OCI-LY1 (cell line): ENCODE results near the gene MPDU1.

ENCODE experiments used
- H2AFZ ChIP-seq: fragments of 200-600 bp; sonication (generic), shearing (Covaris generic); 2 replicates; pipeline ENCODE4 v1.6.0; 2014; ENCODE audit warnings: antibody characterized with exemption, mild to moderate bottlenecking, low read length
- H3F3A ChIP-seq: fragments of 200-600 bp; sonication (generic), shearing (Covaris generic); 2 replicates; pipeline ENCODE4 v1.6.0; 2014; ENCODE audit warnings: mild to moderate bottlenecking, antibody characterized with exemption, low read length, moderate library complexity; ENCODE audit not compliant: insufficient read depth
- H3K27ac ChIP-seq: fragments of 200-600 bp; sonication (generic); 2 replicates; pipeline ENCODE4 v1.5.1; 2014; ENCODE audit warnings: low read length, mixed run types, mild to moderate bottlenecking, low read depth; ENCODE audit not compliant: poor library complexity, severe bottlenecking
- H3K27me3 ChIP-seq: fragments of 200-600 bp; sonication (generic); 2 replicates; pipeline ENCODE4 v1.6.0; 2014; ENCODE audit warnings: antibody characterized with exemption, mild to moderate bottlenecking, low read length, moderate library complexity; ENCODE audit not compliant: insufficient read depth
- H3K36me3 ChIP-seq: fragments of 200-600 bp; sonication (generic); 2 replicates; pipeline ENCODE4 v1.6.1; 2014; ENCODE audit warnings: mild to moderate bottlenecking, antibody characterized with exemption, low read length, moderate library complexity, mixed read lengths; ENCODE audit not compliant: insufficient read depth
- H3K4me1 ChIP-seq: fragments of 200-600 bp; sonication (generic); 2 replicates; pipeline ENCODE4 v1.5.1; 2014; ENCODE audit warnings: mild to moderate bottlenecking, low read length, moderate library complexity; ENCODE audit not compliant: insufficient read depth, severe bottlenecking
- H3K4me2 ChIP-seq: fragments of 200-600 bp; sonication (generic), shearing (Covaris generic); 2 replicates; pipeline ENCODE4 v1.6.1; 2014; ENCODE audit warnings: low read length
- H3K4me3 ChIP-seq: fragments of 200-600 bp; sonication (generic); 2 replicates; pipeline ENCODE4 v1.5.1; 2014; ENCODE audit warnings: low read length, low read depth, mild to moderate bottlenecking, mixed read lengths; ENCODE audit not compliant: poor library complexity, severe bottlenecking
- H3K79me2 ChIP-seq: fragments of 200-600 bp; shearing (Covaris generic); 2 replicates; pipeline ENCODE4 v1.6.1; 2016; ENCODE audit warnings: mixed run types, low read length, mixed read lengths; ENCODE audit not compliant: insufficient read depth
- H3K9ac ChIP-seq: fragments of 200-600 bp; sonication (generic), shearing (Covaris generic); 2 replicates; pipeline ENCODE4 v1.6.1; 2014; ENCODE audit warnings: mild to moderate bottlenecking, low read length, mixed read lengths
- H3K9me2 ChIP-seq: fragments of 200-600 bp; sonication (generic), shearing (Covaris generic); 2 replicates; pipeline ENCODE4 v1.6.1; 2014; ENCODE audit warnings: low read depth, mild to moderate bottlenecking, low read length, mixed read lengths
- H3K9me3 ChIP-seq: fragments of 200-600 bp; shearing (Covaris generic); 2 replicates; pipeline ENCODE4 v1.6.1; 2014; ENCODE audit warnings: low read length, mixed read lengths
- H4K20me1 ChIP-seq: fragments of 200-600 bp; sonication (generic), shearing (Covaris generic); 2 replicates; pipeline ENCODE4 v1.6.0; 2016; ENCODE audit warnings: mild to moderate bottlenecking, low read length; ENCODE audit not compliant: insufficient read depth
- EZH2 ChIP-seq: fragments of 200-600 bp; sonication (generic), shearing (Covaris generic); IDR thresholded peaks from 2 replicates; pipeline ENCODE4 v1.8.0; 2017; ENCODE audit warnings: borderline replicate concordance, mixed run types, mild to moderate bottlenecking, antibody characterized with exemption, low read length, moderate library complexity, mixed read lengths
- TF ChIP-seq, protein P1 (sequence below): fragments of 200-600 bp; sonication (generic), shearing (Covaris generic); IDR thresholded peaks from 2 replicates; pipeline ENCODE4 v1.5.1; 2017; ENCODE audit warnings: mild to moderate bottlenecking, antibody characterized with exemption, low read length, moderate library complexity, mixed read lengths

The MPDU1 gene

GRCh38 chr17:7574176-7574953 lies 9.3 kb upstream of the MPDU1 start:
- peaks cover 38% of the 10 kb centered on the region for H3F3A ChIP-seq
- H3K9ac ChIP-seq: peak overlapping the region; percentile 97
- TF ChIP-seq, protein P1, sequence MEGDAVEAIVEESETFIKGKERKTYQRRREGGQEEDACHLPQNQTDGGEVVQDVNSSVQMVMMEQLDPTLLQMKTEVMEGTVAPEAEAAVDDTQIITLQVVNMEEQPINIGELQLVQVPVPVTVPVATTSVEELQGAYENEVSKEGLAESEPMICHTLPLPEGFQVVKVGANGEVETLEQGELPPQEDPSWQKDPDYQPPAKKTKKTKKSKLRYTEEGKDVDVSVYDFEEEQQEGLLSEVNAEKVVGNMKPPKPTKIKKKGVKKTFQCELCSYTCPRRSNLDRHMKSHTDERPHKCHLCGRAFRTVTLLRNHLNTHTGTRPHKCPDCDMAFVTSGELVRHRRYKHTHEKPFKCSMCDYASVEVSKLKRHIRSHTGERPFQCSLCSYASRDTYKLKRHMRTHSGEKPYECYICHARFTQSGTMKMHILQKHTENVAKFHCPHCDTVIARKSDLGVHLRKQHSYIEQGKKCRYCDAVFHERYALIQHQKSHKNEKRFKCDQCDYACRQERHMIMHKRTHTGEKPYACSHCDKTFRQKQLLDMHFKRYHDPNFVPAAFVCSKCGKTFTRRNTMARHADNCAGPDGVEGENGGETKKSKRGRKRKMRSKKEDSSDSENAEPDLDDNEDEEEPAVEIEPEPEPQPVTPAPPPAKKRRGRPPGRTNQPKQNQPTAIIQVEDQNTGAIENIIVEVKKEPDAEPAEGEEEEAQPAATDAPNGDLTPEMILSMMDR: no peak
- TF ChIP-seq EZH2: no peak
- H3K4me1 ChIP-seq: peaks cover 35% of the 10 kb centered on the region
- peak overlapping the region; percentile 16 for H3K27ac ChIP-seq
- H3K4me2 ChIP-seq: peak overlapping the region; percentile 90
- peak overlapping the region; percentile 94 for H3K4me3 ChIP-seq
- H4K20me1 ChIP-seq: peaks cover 5% of the 10 kb centered on the region; the same call in 1 of the 2 replicates
- peaks cover 90% of the 10 kb centered on the region for H3K36me3 ChIP-seq
- no peaks in the 10 kb centered on the region for H3K9me3 ChIP-seq
- H3K79me2 ChIP-seq: peaks cover 28% of the 10 kb centered on the region
- H3K9me2 ChIP-seq: no peaks in the 10 kb centered on the region
- H3K27me3 ChIP-seq: no peaks in the 10 kb centered on the region
- no peak overlapping the region for H2AFZ ChIP-seq

DNA sequence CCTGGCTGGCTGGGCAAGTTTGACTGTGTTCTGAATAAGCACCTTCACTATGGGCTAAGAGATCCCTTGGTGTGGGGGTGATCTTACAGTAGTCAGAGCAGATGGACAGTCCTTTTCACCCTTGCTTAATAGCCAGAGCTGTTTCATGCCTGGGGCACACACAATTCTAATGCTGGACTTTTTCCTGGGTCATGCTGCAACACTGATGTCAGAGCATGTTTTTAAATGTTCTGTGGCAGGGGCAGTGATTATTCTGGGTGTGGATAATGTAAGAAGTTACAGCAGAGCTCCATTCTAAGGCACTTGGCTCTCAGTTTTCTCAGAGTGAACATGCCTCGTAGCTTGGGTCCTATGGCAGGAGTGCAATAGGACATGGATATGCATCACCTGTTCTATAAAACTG lies 8.2 kb upstream of the MPDU1 start:
- peak overlapping the region; percentile 94 for H3K4me3 ChIP-seq
- no peaks in the 10 kb centered on the region for H3K9me3 ChIP-seq
- H3F3A ChIP-seq: peaks cover 45% of the 10 kb centered on the region
- peak overlapping the region; percentile 90 for H3K4me2 ChIP-seq
- H3K79me2 ChIP-seq: peaks cover 28% of the 10 kb centered on the region
- peak overlapping the region; percentile 8 for H3K27ac ChIP-seq
- H3K9me2 ChIP-seq: no peaks in the 10 kb centered on the region
- TF ChIP-seq, protein P1: no peak
- TF ChIP-seq EZH2: no peak
- H3K36me3 ChIP-seq: peaks cover 86% of the 10 kb centered on the region
- no peaks in the 10 kb centered on the region for H3K27me3 ChIP-seq
- H3K9ac ChIP-seq: no peak overlapping the region; the same call in 1 of the 2 replicates
- peaks cover 41% of the 10 kb centered on the region for H3K4me1 ChIP-seq
- no peak overlapping the region for H2AFZ ChIP-seq
- H4K20me1 ChIP-seq: peaks cover 5% of the 10 kb centered on the region; the same call in 1 of the 2 replicates

DNA sequence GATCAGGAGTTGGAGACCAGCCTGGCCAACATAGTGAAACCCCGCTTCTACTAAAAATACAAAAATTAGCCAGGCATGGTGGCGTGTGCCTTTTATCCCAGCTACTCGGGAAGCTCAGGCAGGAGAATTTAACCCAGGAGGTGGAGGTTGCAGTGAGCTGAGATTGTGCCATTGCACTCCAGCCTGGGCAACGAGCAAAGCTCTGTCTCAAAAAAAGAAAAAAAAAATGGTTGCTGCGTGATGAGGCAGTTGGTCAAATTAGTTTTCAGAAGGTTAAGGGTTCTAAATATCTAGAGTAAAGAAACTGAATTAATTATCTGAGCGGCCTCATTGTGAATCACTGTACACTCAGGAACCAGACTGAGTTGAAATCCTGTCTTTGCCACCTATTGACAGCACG lies 7.7 kb upstream of the MPDU1 start:
- H3K27ac ChIP-seq: no peak overlapping the region
- H3K9me2 ChIP-seq: no peaks in the 10 kb centered on the region
- H2AFZ ChIP-seq: no peak overlapping the region
- peaks cover 28% of the 10 kb centered on the region for H3K79me2 ChIP-seq
- peaks cover 41% of the 10 kb centered on the region for H3K4me1 ChIP-seq
- no peak overlapping the region; the same call in 1 of the 2 replicates for H3K9ac ChIP-seq
- no peaks in the 10 kb centered on the region for H3K9me3 ChIP-seq
- no peak overlapping the region for H3K4me3 ChIP-seq
- TF ChIP-seq, protein P1: no peak
- no peak for TF ChIP-seq EZH2
- no peaks in the 10 kb centered on the region for H3K27me3 ChIP-seq
- H4K20me1 ChIP-seq: peaks cover 5% of the 10 kb centered on the region; the same call in 1 of the 2 replicates
- peaks cover 81% of the 10 kb centered on the region for H3K36me3 ChIP-seq
- no peak overlapping the region for H3K4me2 ChIP-seq
- peaks cover 45% of the 10 kb centered on the region for H3F3A ChIP-seq
